HL-60 (cell line): ENCODE data around the gene ARMCX2.
"Not testable (repeated sequence)": the region's sequence is repeated elsewhere in the genome, so short reads cannot be mapped to it uniquely, and the experiment has no call there.

Source experiments
- DNase-seq, 2 experiments: peaks; one replicate each; pipeline ENCODE4 v3.0.0-alpha.2; 2010 to 2020; ENCODE audit warnings: low read depth in 1 of 2, low spot score in 1 of 2
- H3K27ac ChIP-seq: fragments of 250-450 bp; sonication (Bioruptor Pico); replicated peaks from 2 replicates; pipeline ENCODE4 v1.5.1; 2020; ENCODE audit warnings: mild to moderate bottlenecking, moderate library complexity
- H3K27me3 ChIP-seq: fragments of 250-450 bp; sonication (Bioruptor Pico); 2 replicates; pipeline ENCODE4 v1.5.1; 2021; ENCODE audit warnings: mild to moderate bottlenecking, moderate library complexity; ENCODE audit not compliant: insufficient read depth, poor library complexity, severe bottlenecking
- H3K4me3 ChIP-seq: replicated peaks from 2 replicates; pipeline ENCODE4 v1.5.1; 2011; ENCODE audit warnings: mild to moderate bottlenecking, control low read depth, low read length; ENCODE audit not compliant: insufficient read depth
- CTCF ChIP-seq: IDR thresholded peaks from one replicate; pipeline ENCODE4 v1.5.1; 2011; ENCODE audit warnings: low read length, control low read depth, inconsistent platforms; ENCODE audit not compliant: insufficient read depth
- GABPA ChIP-seq: IDR thresholded peaks from 2 replicates; pipeline ENCODE4 v1.6.1; 2012; ENCODE audit warnings: low read depth
- POLR2AphosphoS5 ChIP-seq: IDR thresholded peaks from 2 replicates; pipeline ENCODE4 v1.6.1; 2012; ENCODE audit warnings: low read depth
- REST ChIP-seq: IDR thresholded peaks from 2 replicates; pipeline ENCODE4 v1.6.1; 2012; ENCODE audit warnings: low read depth; ENCODE audit not compliant: insufficient replicate concordance
- SPI1 ChIP-seq: IDR thresholded peaks from 2 replicates; pipeline ENCODE4 v1.6.1; 2012; ENCODE audit warnings: low read depth, mild to moderate bottlenecking, borderline replicate concordance

ARMCX2 gene

DNA sequence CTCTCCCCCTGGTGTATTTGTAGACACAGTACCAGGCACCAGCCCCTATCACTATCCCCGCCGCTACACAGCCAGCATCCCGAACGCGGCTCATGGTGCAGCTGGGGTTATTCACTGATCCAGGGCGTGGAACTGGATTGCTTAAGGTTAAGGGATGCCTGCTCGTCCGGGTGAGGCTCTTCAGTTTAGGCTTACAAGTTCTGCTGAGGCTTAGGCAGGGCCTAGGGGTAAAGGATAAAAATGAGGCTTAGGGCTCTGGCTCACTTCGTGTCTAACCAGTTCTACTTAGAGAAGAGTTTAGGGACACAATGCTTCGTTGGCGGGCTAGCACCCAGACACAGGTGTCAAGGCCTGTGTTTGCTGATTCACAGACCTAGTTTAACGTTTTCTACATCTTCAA, 2.2 kb downstream of the ARMCX2 start:
- Histone ChIP-seq H3K4me3 (no peak overlapping the region), H3K27me3 (no peaks in the 10 kb centered on the region), H3K27ac (no peak overlapping the region)
- TF ChIP-seq POLR2AphosphoS5, result no peak
- no peak for TF ChIP-seq REST
- TF ChIP-seq CTCF, result no peak
- TF ChIP-seq GABPA, result no peak
- no peak for TF ChIP-seq SPI1
- DNase-seq, result no peak

DNA sequence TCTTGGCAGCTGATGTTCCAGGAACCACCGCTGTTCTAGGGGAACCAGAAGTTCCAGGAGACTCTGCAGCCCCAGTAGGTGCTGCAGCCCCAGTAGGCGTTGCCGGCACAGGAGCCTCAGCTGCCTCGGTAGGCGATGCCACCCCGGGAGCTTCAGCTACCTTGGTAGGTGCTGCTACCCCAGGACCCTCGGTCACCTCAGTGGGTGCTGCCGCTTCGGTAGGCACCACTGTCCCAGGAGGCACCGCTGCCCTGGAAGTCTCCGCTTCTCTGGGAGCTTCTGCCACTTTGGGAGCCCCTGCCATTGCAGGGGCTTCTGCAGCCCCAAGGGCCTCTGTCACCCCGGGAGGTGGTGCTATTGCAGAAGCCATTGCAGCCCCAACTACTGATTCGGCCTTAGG, 2.8 kb downstream of the ARMCX2 start:
- Histone ChIP-seq H3K27me3 (no peaks in the 10 kb centered on the region), H3K4me3 (no peak overlapping the region), H3K27ac (no peak overlapping the region)
- no peak for DNase-seq
- TF ChIP-seq POLR2AphosphoS5 (no peak), CTCF (no peak), GABPA (no peak), SPI1 (no peak), REST (no peak)

DNA sequence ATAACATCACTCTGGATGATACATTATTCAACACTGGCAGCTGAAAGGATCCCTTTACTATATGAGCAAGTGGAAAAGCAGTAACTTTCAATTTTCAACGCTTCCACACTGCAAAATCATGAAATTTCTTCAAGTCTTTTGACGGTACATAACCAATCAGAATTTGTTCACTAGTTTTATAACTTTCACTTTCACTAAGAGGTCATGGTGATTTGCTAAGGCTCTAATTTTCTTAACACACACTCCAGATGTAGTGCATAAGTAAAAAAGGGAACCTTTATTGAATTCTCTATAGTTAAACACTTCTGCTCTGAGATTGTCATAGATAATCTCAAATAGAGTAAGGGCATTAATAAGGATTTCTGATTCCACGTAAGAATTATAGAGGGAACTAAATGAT, 4.1 kb downstream of the ARMCX2 start:
- TF ChIP-seq GABPA (no peak), REST (no peak), SPI1 (no peak), POLR2AphosphoS5 (no peak), CTCF (no peak)
- H3K4me3 ChIP-seq, result no peak overlapping the region
- no peak for DNase-seq
- no peak overlapping the region for H3K27ac ChIP-seq
- H3K27me3 ChIP-seq, result no peaks in the 10 kb centered on the region

- not testable (repeated sequence) for H3K27ac ChIP-seq, H3K27me3 ChIP-seq, DNase-seq, H3K4me3 ChIP-seq
Measured at GRCh38 chrX:101647716-101648115, 11.9 kb downstream of the ARMCX2 start.
